ENCODE data around the gene NAIF1.
"Not testable (repeated sequence)": the region's sequence is repeated elsewhere in the genome, so short reads cannot be mapped to it uniquely, and the experiment has no call there.

The NAIF1 gene

GRCh38 chr9:128088253-128088945 is 21.3 kb upstream of the NAIF1 start:
- DNase-seq (ENCODE audit: low read depth, low spot score), result no peak
- no peak overlapping the region for H3K27ac ChIP-seq

- no peak overlapping the region for H3K27ac ChIP-seq
- no peak for DNase-seq (ENCODE audit: low read depth, low spot score)
These were observed 20.1 kb upstream of the NAIF1 start for GRCh38 chr9:128087262-128087661.

- H3K27ac ChIP-seq, result no peak overlapping the region
- DNase-seq (ENCODE audit: low read depth, low spot score), result no peak
These were observed 18.8 kb upstream of the NAIF1 start for GRCh38 chr9:128085943-128086342.

GRCh38 chr9:128084746-128085145 is 17.6 kb upstream of the NAIF1 start:
- H3K27ac ChIP-seq, result no peak overlapping the region
- no peak for DNase-seq (ENCODE audit: low read depth, low spot score)

GRCh38 chr9:128082151-128082550 is 15.0 kb upstream of the NAIF1 start:
- peak; percentile 80 for DNase-seq (ENCODE audit: low read depth, low spot score)
- peak overlapping the region; percentile 58 for H3K27ac ChIP-seq

- DNase-seq (ENCODE audit: low read depth, low spot score), result no peak
- peak overlapping the region; percentile 58 for H3K27ac ChIP-seq
These were observed 13.9 kb upstream of the NAIF1 start for GRCh38 chr9:128081056-128081455.

- H3K27ac ChIP-seq, result no peak overlapping the region
- no peak for DNase-seq (ENCODE audit: low read depth, low spot score)
These were observed 13.1 kb upstream of the NAIF1 start for GRCh38 chr9:128080206-128080605.

GRCh38 chr9:128078504-128079434 is 11.6 kb upstream of the NAIF1 start:
- peak overlapping the region; percentile 59 for H3K27ac ChIP-seq
- peak; percentile 36 for DNase-seq (ENCODE audit: low read depth, low spot score)

- no peak for DNase-seq (ENCODE audit: low read depth, low spot score)
- peak overlapping the region; percentile 59 for H3K27ac ChIP-seq
These were observed 10.9 kb upstream of the NAIF1 start for GRCh38 chr9:128077847-128078503.

- no peak for DNase-seq (ENCODE audit: low read depth, low spot score)
- peak overlapping the region; percentile 37 for H3K27ac ChIP-seq
These were observed 6.2 kb upstream of the NAIF1 start for GRCh38 chr9:128073253-128073886.

- H3K27ac ChIP-seq, result peak overlapping the region; percentile 37
- no peak for DNase-seq (ENCODE audit: low read depth, low spot score)
These were observed 5.3 kb upstream of the NAIF1 start for GRCh38 chr9:128072144-128073021.

- not testable (repeated sequence) for DNase-seq (ENCODE audit: low read depth, low spot score)
- H3K27ac ChIP-seq, result peak overlapping the region; percentile 37
These were observed 4.4 kb upstream of the NAIF1 start for GRCh38 chr9:128071475-128071874.

GRCh38 chr9:128070874-128071273 is 3.8 kb upstream of the NAIF1 start:
- DNase-seq (ENCODE audit: low read depth, low spot score), result no peak
- no peak overlapping the region for H3K27ac ChIP-seq

GRCh38 chr9:128068386-128069205 is 1.5 kb upstream of the NAIF1 start:
- DNase-seq (ENCODE audit: low read depth, low spot score), result no peak
- peak overlapping the region; percentile 97 for H3K27ac ChIP-seq

- DNase-seq (ENCODE audit: low read depth, low spot score), result peak; percentile 94
- H3K27ac ChIP-seq, result peak within 1 kb of the TSS; percentile 97
These were observed 695 bp upstream of the NAIF1 start, which contains the start of gene SLC25A25 for GRCh38 chr9:128067645-128068385. Gene SLC25A25, plus strand, starts transcription at chr9:128068232. Its CDS starts 88 bp downstream, at chr9:128068320.

GRCh38 chr9:128065907-128066712 is 1.0 kb downstream of the NAIF1 start:
- no peak for DNase-seq (ENCODE audit: low read depth, low spot score)
- H3K27ac ChIP-seq, result no peak overlapping the region
